HEK293 (cell line): ENCODE measurements around the gene IRF8.

Experiments used
- ZNF146 ChIP-seq: fragments of 450-650 bp; formaldehyde crosslinking; IDR thresholded peaks from 2 replicates; pipeline ENCODE4 v1.5.1; 2016; ENCODE audit warnings: missing biosample characterization, missing genetic modification characterization
- ZNF654 ChIP-seq: fragments of 450-650 bp; formaldehyde crosslinking; IDR thresholded peaks from 2 replicates; pipeline ENCODE4 v1.5.1; 2016; ENCODE audit warnings: low read depth, missing biosample characterization, missing genetic modification characterization
- ZNF692 ChIP-seq: fragments of 450-650 bp; formaldehyde crosslinking; IDR thresholded peaks from 2 replicates; pipeline ENCODE4 v1.5.1; 2016; ENCODE audit warnings: missing biosample characterization, missing genetic modification characterization
- ZSCAN16 ChIP-seq: fragments of 450-650 bp; formaldehyde crosslinking; IDR thresholded peaks from 2 replicates; pipeline ENCODE4 v1.5.1; 2016; ENCODE audit warnings: missing biosample characterization, missing genetic modification characterization
- TF ChIP-seq, protein P1 (sequence below): fragments of 450-650 bp; formaldehyde crosslinking; IDR thresholded peaks from 2 replicates; pipeline ENCODE4 v1.5.1; 2016; ENCODE audit warnings: missing biosample characterization, missing genetic modification characterization

GRCh38 chr16:85950136-85950918 is 51.4 kb downstream of the IRF8 start:
- no peak for TF ChIP-seq ZNF654 (tag by site-specific recombination)
- no peak for TF ChIP-seq ZNF146 (tag by site-specific recombination)
- no peak for TF ChIP-seq ZSCAN16 (tag by site-specific recombination)
- TF ChIP-seq, protein P1, sequence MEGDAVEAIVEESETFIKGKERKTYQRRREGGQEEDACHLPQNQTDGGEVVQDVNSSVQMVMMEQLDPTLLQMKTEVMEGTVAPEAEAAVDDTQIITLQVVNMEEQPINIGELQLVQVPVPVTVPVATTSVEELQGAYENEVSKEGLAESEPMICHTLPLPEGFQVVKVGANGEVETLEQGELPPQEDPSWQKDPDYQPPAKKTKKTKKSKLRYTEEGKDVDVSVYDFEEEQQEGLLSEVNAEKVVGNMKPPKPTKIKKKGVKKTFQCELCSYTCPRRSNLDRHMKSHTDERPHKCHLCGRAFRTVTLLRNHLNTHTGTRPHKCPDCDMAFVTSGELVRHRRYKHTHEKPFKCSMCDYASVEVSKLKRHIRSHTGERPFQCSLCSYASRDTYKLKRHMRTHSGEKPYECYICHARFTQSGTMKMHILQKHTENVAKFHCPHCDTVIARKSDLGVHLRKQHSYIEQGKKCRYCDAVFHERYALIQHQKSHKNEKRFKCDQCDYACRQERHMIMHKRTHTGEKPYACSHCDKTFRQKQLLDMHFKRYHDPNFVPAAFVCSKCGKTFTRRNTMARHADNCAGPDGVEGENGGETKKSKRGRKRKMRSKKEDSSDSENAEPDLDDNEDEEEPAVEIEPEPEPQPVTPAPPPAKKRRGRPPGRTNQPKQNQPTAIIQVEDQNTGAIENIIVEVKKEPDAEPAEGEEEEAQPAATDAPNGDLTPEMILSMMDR: no peak
- no peak for TF ChIP-seq ZNF692 (tag by site-specific recombination)
